Measurements from ENCODE around the gene HSPG2.

The HSPG2 gene

GRCh38 chr1:21868482-21868881, 68.6 kb downstream of the HSPG2 start:
- no peak overlapping the region for H2AFZ ChIP-seq (ENCODE audit: low read depth, low read length, severe bottlenecking)
- no peaks in the 10 kb centered on the region for H3K27me3 ChIP-seq (ENCODE audit: low read length)
- H3K4me3 ChIP-seq (ENCODE audit: insufficient read depth, low read length, poor library complexity, severe bottlenecking) = no peak overlapping the region
- no peaks in the 10 kb centered on the region for H3K9me2 ChIP-seq (replicated peaks; ENCODE audit: insufficient read depth, low read length)
- no peak for TF ChIP-seq CTCF (IDR thresholded peaks at IDR 0.05; ENCODE audit: insufficient read depth, low read length, poor library complexity, severe bottlenecking)
- TF ChIP-seq EZH2phosphoT487 (conservative IDR thresholded peaks at IDR 0.05; ENCODE audit: low read length) = no peak
- H3K27ac ChIP-seq (ENCODE audit: low read depth, low read length) = no peak overlapping the region
- no peak overlapping the region for H3K4me2 ChIP-seq (ENCODE audit: low read depth, low read length, poor library complexity, severe bottlenecking)
- H3K79me2 ChIP-seq (ENCODE audit: insufficient read depth, low read length) = no peaks in the 10 kb centered on the region
- no peaks in the 10 kb centered on the region for H3K9me3 ChIP-seq (ENCODE audit: insufficient read depth, low read length)
- H3K9ac ChIP-seq (ENCODE audit: low read length) = no peak overlapping the region
- H3K36me3 ChIP-seq (ENCODE audit: low read length) = no peaks in the 10 kb centered on the region
- H3F3A ChIP-seq (ENCODE audit: insufficient read depth) = no peaks in the 10 kb centered on the region
- no peaks in the 10 kb centered on the region for H4K20me1 ChIP-seq (ENCODE audit: low read depth, low read length)

- H3K36me3 ChIP-seq (ENCODE audit: low read length) = no peaks in the 10 kb centered on the region
These were observed 69.6 kb downstream of the HSPG2 start for GRCh38 chr1:21867451-21867996.

GRCh38 chr1:21866707-21867043, 70.4 kb downstream of the HSPG2 start:
- H3K4me3 ChIP-seq (ENCODE audit: insufficient read depth, low read length, poor library complexity, severe bottlenecking) = no peak overlapping the region
- no peak overlapping the region for H3K9ac ChIP-seq (ENCODE audit: low read length)
- H3K9me2 ChIP-seq (replicated peaks; ENCODE audit: insufficient read depth, low read length) = no peaks in the 10 kb centered on the region
- no peaks in the 10 kb centered on the region for H4K20me1 ChIP-seq (ENCODE audit: low read depth, low read length)
- no peak overlapping the region for H2AFZ ChIP-seq (ENCODE audit: low read depth, low read length, severe bottlenecking)
- no peak overlapping the region for H3K27ac ChIP-seq (ENCODE audit: low read depth, low read length)
- no peaks in the 10 kb centered on the region for H3K36me3 ChIP-seq (ENCODE audit: low read length)
- TF ChIP-seq CTCF (IDR thresholded peaks at IDR 0.05; ENCODE audit: insufficient read depth, low read length, poor library complexity, severe bottlenecking) (no peak), EZH2phosphoT487 (conservative IDR thresholded peaks at IDR 0.05; ENCODE audit: low read length) (no peak)
- no peaks in the 10 kb centered on the region for H3K79me2 ChIP-seq (ENCODE audit: insufficient read depth, low read length)
- H3F3A ChIP-seq (ENCODE audit: insufficient read depth) = no peaks in the 10 kb centered on the region
- no peak overlapping the region for H3K4me2 ChIP-seq (ENCODE audit: low read depth, low read length, poor library complexity, severe bottlenecking)
- no peaks in the 10 kb centered on the region for H3K27me3 ChIP-seq (ENCODE audit: low read length)
- H3K9me3 ChIP-seq (ENCODE audit: insufficient read depth, low read length) = no peaks in the 10 kb centered on the region

More at GRCh38 chr1:21867451-21867996, 69.6 kb downstream of the HSPG2 start:
- Histone ChIP-seq H3K9me3 (ENCODE audit: insufficient read depth, low read length) (no peaks in the 10 kb centered on the region), H3K4me3 (ENCODE audit: insufficient read depth, low read length, poor library complexity, severe bottlenecking) (no peak overlapping the region), H3K27me3 (ENCODE audit: low read length) (no peaks in the 10 kb centered on the region), H3K9me2 (replicated peaks; ENCODE audit: insufficient read depth, low read length) (no peaks in the 10 kb centered on the region), H4K20me1 (ENCODE audit: low read depth, low read length) (no peaks in the 10 kb centered on the region), H3K4me2 (ENCODE audit: low read depth, low read length, poor library complexity, severe bottlenecking) (no peak overlapping the region), H3F3A (ENCODE audit: insufficient read depth) (no peaks in the 10 kb centered on the region), H3K79me2 (ENCODE audit: insufficient read depth, low read length) (no peaks in the 10 kb centered on the region), H2AFZ (ENCODE audit: low read depth, low read length, severe bottlenecking) (no peak overlapping the region), H3K9ac (ENCODE audit: low read length) (no peak overlapping the region), H3K27ac (ENCODE audit: low read depth, low read length) (no peak overlapping the region)
- TF ChIP-seq CTCF (IDR thresholded peaks at IDR 0.05; ENCODE audit: insufficient read depth, low read length, poor library complexity, severe bottlenecking) = no peak
- no peak for TF ChIP-seq EZH2phosphoT487 (conservative IDR thresholded peaks at IDR 0.05; ENCODE audit: low read length)

Data from SU-DHL-6 (cell line).